Endometrium (tissue), 2 donors: ENCODE results near the gene SMO.
"Not testable (repeated sequence)": the region's sequence is repeated elsewhere in the genome, so short reads cannot be mapped to it uniquely, and the experiment has no call there.

Experiments used
- FAIRE-seq: peaks from 2 replicates; lab custom pipeline; 2012; peaks lifted over from hg19 to GRCh38; lab: Jason Lieb, UNC
- donor health status: control.
- donor health status: control.

Gene SMO

GRCh38 chr7:129240119-129240820 lies 51.8 kb downstream of the SMO start:
- FAIRE-seq: no peak

GRCh38 chr7:129244220-129244619 lies 55.8 kb downstream of the SMO start:
- no peak for FAIRE-seq

GRCh38 chr7:129245533-129245932 lies 57.1 kb downstream of the SMO start:
- FAIRE-seq: no peak

GRCh38 chr7:129247087-129247486 lies 58.7 kb downstream of the SMO start:
- FAIRE-seq: no peak

GRCh38 chr7:129252128-129252527 lies 63.7 kb downstream of the SMO start:
- no peak for FAIRE-seq

GRCh38 chr7:129252603-129253002 lies 64.2 kb downstream of the SMO start:
- not testable (repeated sequence) for FAIRE-seq

DNA sequence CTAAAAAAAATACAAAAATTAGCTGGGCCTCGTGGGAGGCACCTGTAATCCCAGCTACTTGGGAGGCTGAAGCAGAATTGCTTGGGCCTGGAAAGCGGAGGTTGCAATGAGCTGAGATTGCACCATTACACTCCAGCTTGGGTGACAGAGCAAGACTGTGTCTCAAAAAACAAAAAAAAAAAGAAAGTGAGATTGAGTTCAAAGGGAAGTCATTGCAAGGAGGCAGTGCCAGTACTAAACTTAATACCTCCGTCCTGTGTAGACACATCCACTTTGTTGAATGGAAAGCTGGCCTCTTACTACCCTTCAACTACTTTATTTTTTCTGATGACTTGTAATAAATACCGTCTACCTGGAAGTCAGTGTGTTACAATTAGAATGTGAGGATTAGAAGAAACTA lies 67.4 kb downstream of the SMO start:
- FAIRE-seq: no peak

DNA sequence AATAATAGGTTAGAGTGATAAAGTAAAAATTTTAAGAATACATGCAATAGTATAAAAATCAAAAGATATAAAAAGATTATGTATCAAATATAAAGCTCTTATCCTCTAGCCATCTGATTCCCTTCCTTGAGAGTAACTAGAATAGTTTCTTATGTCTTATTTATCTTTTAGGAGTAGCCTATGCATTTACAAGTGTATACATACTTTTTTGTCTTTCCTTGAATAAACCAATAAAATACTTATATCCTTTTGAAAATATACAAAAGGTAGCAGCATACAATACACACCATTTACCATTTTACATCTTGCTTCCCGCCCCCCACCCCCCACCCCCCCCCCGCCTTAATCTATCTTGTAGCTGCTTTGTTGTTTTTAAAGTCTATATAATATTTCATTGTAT lies 67.8 kb downstream of the SMO start:
- no peak for FAIRE-seq

- no peak for FAIRE-seq
Observed at GRCh38 chr7:129257168-129257567, 68.7 kb downstream of the SMO start.

DNA sequence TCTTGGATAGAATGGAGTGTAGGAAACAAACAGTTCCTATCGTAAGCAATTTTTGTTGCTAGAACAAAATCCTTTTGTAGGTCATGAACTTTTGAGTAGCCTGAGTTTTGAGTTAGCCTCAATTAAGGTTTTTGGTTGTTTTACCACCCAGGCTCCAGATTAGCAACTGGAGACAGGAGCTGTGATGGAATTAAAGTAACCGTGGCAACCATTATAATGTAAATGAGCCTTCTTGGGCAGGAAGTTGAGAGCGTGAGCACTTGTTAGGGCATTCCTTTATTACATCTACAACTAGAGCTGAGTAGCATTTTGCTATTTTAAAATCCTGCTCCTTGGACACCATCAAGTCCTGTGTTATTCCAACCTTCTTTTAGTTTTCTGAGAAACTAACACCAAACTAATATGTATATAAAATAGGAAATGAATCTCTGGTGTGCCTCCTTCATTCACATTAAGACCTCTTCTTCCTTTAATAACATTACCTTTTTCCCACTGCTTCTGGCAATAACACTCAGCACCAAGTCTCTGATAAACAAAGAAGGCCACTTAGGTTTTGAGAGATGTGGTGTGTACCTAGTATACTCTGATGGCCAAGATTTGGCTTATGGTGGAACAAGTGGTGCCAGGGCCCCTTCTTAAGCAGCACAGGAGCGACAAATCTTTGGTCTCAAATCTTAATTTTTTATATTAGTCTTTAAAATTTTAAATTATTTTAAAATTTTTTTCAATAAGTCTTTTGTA lies 70.4 kb downstream of the SMO start:
- FAIRE-seq: no peak

DNA sequence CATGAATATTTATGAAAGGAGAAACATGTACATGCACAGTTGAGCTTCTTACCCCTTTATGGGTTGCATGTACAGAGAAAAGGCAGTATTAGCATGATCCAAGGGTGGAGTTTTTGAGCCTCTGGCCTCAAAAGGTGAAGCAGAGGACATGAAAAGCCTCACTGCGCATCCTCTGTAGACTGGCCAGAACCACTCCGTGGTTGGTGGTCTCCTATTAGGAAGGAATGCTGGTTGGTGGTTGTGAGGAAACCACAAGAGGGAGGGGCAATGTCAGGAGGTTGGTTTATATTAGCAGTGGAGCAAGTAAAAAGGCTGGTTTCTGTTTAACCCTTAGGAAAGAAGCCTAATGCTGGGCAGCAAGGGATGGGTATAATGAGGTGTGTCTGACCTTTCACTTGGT lies 73.9 kb downstream of the SMO start:
- FAIRE-seq: no peak
